ENCODE data around the gene CHMP5. TPM values are rescaled to one million over a fixed set of nuclear protein-coding genes. Genes with fewer than 3 reads are reported as not detected.

The CHMP5 gene
- total RNA-seq, 1 donor from 2014 or later = 57.6 TPM

- Mint-ChIP-seq H3K36me3 (ENCODE audit: low read depth) (peaks cover 44% of the 10 kb centered on the region), H3K4me3 (ENCODE audit: low read depth) (peak within 1 kb of the TSS; percentile 96), H3K9me3 (no peaks in the 10 kb centered on the region), H3K27me3 (ENCODE audit: low read depth) (peaks cover 2% of the 10 kb centered on the region), H3K27ac (peak within 1 kb of the TSS; percentile 100), H3K4me1 (ENCODE audit: low read depth) (peaks cover 45% of the 10 kb centered on the region)
- intact Hi-C loops (cut with micrococcal nuclease) = loop anchor here (1.0 to 10.0 kb wide), 11 partner anchors 16 to 1164 kb away; partner anchors contain the start of genes AQP3, BAG1, DNAI1 and DNAJA1
- DNase-seq (ENCODE audit: low spot score) = peak; percentile 98
These were observed 25.6 kb downstream of the CHMP5 start, which contains the start of gene NFX1 for GRCh38 chr9:33290247-33291030. Gene NFX1 (plus strand): TSS chr9:33290516. CDS start chr9:33290573, 57 bp downstream.

GRCh38 chr9:33291031-33291397, 26.2 kb downstream of the CHMP5 start:
- Mint-ChIP-seq H3K9me3 (no peaks in the 10 kb centered on the region), H3K27me3 (ENCODE audit: low read depth) (peaks cover 2% of the 10 kb centered on the region), H3K4me1 (ENCODE audit: low read depth) (peaks cover 48% of the 10 kb centered on the region), H3K36me3 (ENCODE audit: low read depth) (peaks cover 50% of the 10 kb centered on the region), H3K27ac (peak overlapping the region; percentile 100), H3K4me3 (ENCODE audit: low read depth) (peak overlapping the region; percentile 96)
- DNase-seq (ENCODE audit: low spot score) = no peak
- intact Hi-C loops (cut with micrococcal nuclease) = loop anchor here (2.0 to 10.0 kb wide), 6 partner anchors 30 to 1164 kb away; partner anchors contain the start of genes AQP3, DNAI1, FAM219A and NOL6

DNA sequence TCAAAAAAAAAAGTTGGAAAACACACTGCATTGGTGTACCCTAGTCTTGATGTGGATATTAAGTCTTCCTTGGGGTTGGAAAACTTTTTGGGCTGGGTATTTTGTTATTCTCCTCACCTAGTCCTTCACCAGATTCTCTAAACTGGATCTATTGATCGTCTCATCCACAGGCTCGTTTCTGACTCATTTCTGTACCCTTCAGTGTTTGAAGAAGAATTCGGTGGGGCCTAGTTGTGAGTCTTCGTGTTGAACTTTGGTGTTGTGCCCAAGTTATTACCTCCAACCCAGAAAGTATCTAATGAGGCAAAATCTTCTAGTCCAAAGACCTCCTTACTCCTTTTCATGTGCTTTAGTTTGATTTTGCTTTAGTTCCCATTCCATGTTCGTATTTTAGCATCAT, 27.1 kb downstream of the CHMP5 start:
- Mint-ChIP-seq H3K36me3 (ENCODE audit: low read depth) (peaks cover 58% of the 10 kb centered on the region), H3K27me3 (ENCODE audit: low read depth) (peaks cover 2% of the 10 kb centered on the region), H3K4me1 (ENCODE audit: low read depth) (peaks cover 53% of the 10 kb centered on the region), H3K4me3 (ENCODE audit: low read depth) (peak overlapping the region; percentile 96), H3K27ac (peak overlapping the region; percentile 100), H3K9me3 (no peaks in the 10 kb centered on the region)
- no peak for DNase-seq (ENCODE audit: low spot score)
- intact Hi-C loops (cut with micrococcal nuclease) = loop anchor here (2.0 to 10.0 kb wide), 6 partner anchors 29 to 1163 kb away; partner anchors contain the start of genes AQP3, DNAI1, FAM219A and NOL6

GRCh38 chr9:33293782-33294181, 28.9 kb downstream of the CHMP5 start:
- intact Hi-C loops (cut with micrococcal nuclease) = loop anchor here (5.0 to 10.0 kb wide), 2 partner anchors 179 to 1161 kb away; partner anchors contain the start of genes DNAI1, FAM219A and NOL6
- Mint-ChIP-seq H3K27me3 (ENCODE audit: low read depth) (peaks cover 2% of the 10 kb centered on the region), H3K9me3 (no peaks in the 10 kb centered on the region), H3K36me3 (ENCODE audit: low read depth) (peaks cover 76% of the 10 kb centered on the region), H3K27ac (peak overlapping the region; percentile 100), H3K4me3 (ENCODE audit: low read depth) (no peak overlapping the region), H3K4me1 (ENCODE audit: low read depth) (peaks cover 65% of the 10 kb centered on the region)
- no peak for DNase-seq (ENCODE audit: low spot score)

GRCh38 chr9:33294670-33295432, 30.0 kb downstream of the CHMP5 start:
- H3K4me3 Mint-ChIP-seq (ENCODE audit: low read depth) = peak overlapping the region; percentile 60
- no peaks in the 10 kb centered on the region for H3K9me3 Mint-ChIP-seq
- intact Hi-C loops (cut with micrococcal nuclease) = loop anchor here (1.0 to 10.0 kb wide), 4 partner anchors 11 to 1160 kb away; partner anchors contain the start of genes DNAI1, FAM219A and NOL6
- peak overlapping the region; percentile 92 for H3K27ac Mint-ChIP-seq
- peaks cover 2% of the 10 kb centered on the region for H3K27me3 Mint-ChIP-seq (ENCODE audit: low read depth)
- no peak for DNase-seq (ENCODE audit: low spot score)
- H3K4me1 Mint-ChIP-seq (ENCODE audit: low read depth) = peaks cover 69% of the 10 kb centered on the region
- peaks cover 87% of the 10 kb centered on the region for H3K36me3 Mint-ChIP-seq (ENCODE audit: low read depth)

DNA sequence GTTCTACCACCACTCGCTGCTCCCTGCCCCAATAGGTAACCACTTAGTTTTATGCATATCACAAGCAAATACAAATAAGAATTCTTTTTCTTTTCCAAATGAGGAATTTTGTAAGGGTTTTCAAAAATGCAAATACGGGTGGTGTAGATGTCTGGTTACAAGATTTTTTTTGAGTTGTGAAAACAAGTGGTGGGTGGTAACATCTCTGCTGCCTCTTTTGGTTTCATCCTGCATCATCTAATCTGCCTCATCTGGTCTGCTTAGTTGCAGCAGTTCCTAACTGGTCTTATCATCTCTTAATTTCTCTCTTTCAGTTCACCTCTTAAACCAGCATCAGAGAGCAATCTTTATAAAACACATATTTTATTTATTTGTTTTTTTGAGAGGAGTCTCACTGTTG, 30.7 kb downstream of the CHMP5 start:
- peak overlapping the region; percentile 81 for H3K27ac Mint-ChIP-seq
- peaks cover 71% of the 10 kb centered on the region for H3K4me1 Mint-ChIP-seq (ENCODE audit: low read depth)
- H3K4me3 Mint-ChIP-seq (ENCODE audit: low read depth) = peak overlapping the region; percentile 53
- H3K27me3 Mint-ChIP-seq (ENCODE audit: low read depth) = no peaks in the 10 kb centered on the region
- intact Hi-C loops (cut with micrococcal nuclease) = loop anchor here (1.0 to 10.0 kb wide), 3 partner anchors 11 to 1159 kb away; partner anchors contain the start of genes DNAI1 and FAM219A
- H3K9me3 Mint-ChIP-seq = no peaks in the 10 kb centered on the region
- peaks cover 86% of the 10 kb centered on the region for H3K36me3 Mint-ChIP-seq (ENCODE audit: low read depth)
- no peak for DNase-seq (ENCODE audit: low spot score)

- no peak for DNase-seq (ENCODE audit: low spot score)
- peak overlapping the region; percentile 81 for H3K27ac Mint-ChIP-seq
- intact Hi-C loops (cut with micrococcal nuclease) = loop anchor here (10.0 kb wide), 1 partner anchor 1157 kb away; the partner anchor contains the start of genes DNAI1 and FAM219A
- peak overlapping the region; percentile 28 for H3K4me3 Mint-ChIP-seq (ENCODE audit: low read depth)
- no peaks in the 10 kb centered on the region for H3K27me3 Mint-ChIP-seq (ENCODE audit: low read depth)
- peaks cover 80% of the 10 kb centered on the region for H3K36me3 Mint-ChIP-seq (ENCODE audit: low read depth)
- H3K9me3 Mint-ChIP-seq = no peaks in the 10 kb centered on the region
- H3K4me1 Mint-ChIP-seq (ENCODE audit: low read depth) = peaks cover 61% of the 10 kb centered on the region
These were observed 32.6 kb downstream of the CHMP5 start for GRCh38 chr9:33297432-33297831.

DNA sequence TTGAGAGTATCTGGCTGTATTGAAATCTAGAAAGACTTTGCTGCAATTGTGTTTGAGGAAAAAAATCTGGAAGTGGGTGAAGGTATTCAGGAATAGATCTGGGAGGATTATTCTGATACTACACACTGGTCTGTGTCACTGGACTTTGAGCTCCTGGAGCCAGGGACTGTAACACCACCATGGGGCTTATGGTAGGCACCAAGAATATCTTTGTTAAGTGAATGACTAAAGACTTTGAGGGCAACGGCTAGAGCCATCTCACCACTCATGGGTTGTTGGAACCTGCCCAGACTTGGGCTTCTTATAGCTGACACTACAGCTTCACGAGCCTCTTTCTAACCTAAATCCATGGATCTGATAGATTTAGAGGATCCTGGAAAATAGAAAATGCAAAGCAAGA, 35.7 kb downstream of the CHMP5 start:
- Mint-ChIP-seq H3K4me1 (ENCODE audit: low read depth) (peaks cover 43% of the 10 kb centered on the region), H3K27me3 (ENCODE audit: low read depth) (no peaks in the 10 kb centered on the region), H3K9me3 (no peaks in the 10 kb centered on the region), H3K27ac (peak overlapping the region; percentile 32), H3K36me3 (ENCODE audit: low read depth) (peaks cover 63% of the 10 kb centered on the region), H3K4me3 (ENCODE audit: low read depth) (no peak overlapping the region)
- intact Hi-C loops (cut with micrococcal nuclease) = no loop called here
- no peak for DNase-seq (ENCODE audit: low spot score)

GRCh38 chr9:33304362-33304761, 39.5 kb downstream of the CHMP5 start:
- H3K4me3 Mint-ChIP-seq (ENCODE audit: low read depth) = no peak overlapping the region
- H3K27me3 Mint-ChIP-seq (ENCODE audit: low read depth) = no peaks in the 10 kb centered on the region
- no peak for DNase-seq (ENCODE audit: low spot score)
- intact Hi-C loops (cut with micrococcal nuclease) = no loop called here
- H3K4me1 Mint-ChIP-seq (ENCODE audit: low read depth) = peaks cover 19% of the 10 kb centered on the region
- no peaks in the 10 kb centered on the region for H3K9me3 Mint-ChIP-seq
- peaks cover 35% of the 10 kb centered on the region for H3K36me3 Mint-ChIP-seq (ENCODE audit: low read depth)
- H3K27ac Mint-ChIP-seq = no peak overlapping the region

GRCh38 chr9:33306037-33306436, 41.2 kb downstream of the CHMP5 start:
- no peaks in the 10 kb centered on the region for H3K27me3 Mint-ChIP-seq (ENCODE audit: low read depth)
- H3K27ac Mint-ChIP-seq = no peak overlapping the region
- no peak overlapping the region for H3K4me3 Mint-ChIP-seq (ENCODE audit: low read depth)
- DNase-seq (ENCODE audit: low spot score) = no peak
- intact Hi-C loops (cut with micrococcal nuclease) = loop anchor here (1.0 to 5.0 kb wide), 6 partner anchors 11 to 281 kb away; partner anchors contain the start of genes BAG1, DNAJA1 and NFX1
- H3K36me3 Mint-ChIP-seq (ENCODE audit: low read depth) = peaks cover 37% of the 10 kb centered on the region
- no peaks in the 10 kb centered on the region for H3K9me3 Mint-ChIP-seq
- H3K4me1 Mint-ChIP-seq (ENCODE audit: low read depth) = peaks cover 31% of the 10 kb centered on the region

GRCh38 chr9:33307067-33307466, 42.2 kb downstream of the CHMP5 start:
- H3K27me3 Mint-ChIP-seq (ENCODE audit: low read depth) = no peaks in the 10 kb centered on the region
- peaks cover 38% of the 10 kb centered on the region for H3K4me1 Mint-ChIP-seq (ENCODE audit: low read depth)
- no peak for DNase-seq (ENCODE audit: low spot score)
- H3K4me3 Mint-ChIP-seq (ENCODE audit: low read depth) = peak overlapping the region; percentile 53
- intact Hi-C loops (cut with micrococcal nuclease) = loop anchor here (5.0 kb wide), 1 partner anchor 35 kb away; no protein-coding TSS in a partner anchor
- H3K27ac Mint-ChIP-seq = peak overlapping the region; percentile 47
- no peaks in the 10 kb centered on the region for H3K9me3 Mint-ChIP-seq
- peaks cover 44% of the 10 kb centered on the region for H3K36me3 Mint-ChIP-seq (ENCODE audit: low read depth)

DNA sequence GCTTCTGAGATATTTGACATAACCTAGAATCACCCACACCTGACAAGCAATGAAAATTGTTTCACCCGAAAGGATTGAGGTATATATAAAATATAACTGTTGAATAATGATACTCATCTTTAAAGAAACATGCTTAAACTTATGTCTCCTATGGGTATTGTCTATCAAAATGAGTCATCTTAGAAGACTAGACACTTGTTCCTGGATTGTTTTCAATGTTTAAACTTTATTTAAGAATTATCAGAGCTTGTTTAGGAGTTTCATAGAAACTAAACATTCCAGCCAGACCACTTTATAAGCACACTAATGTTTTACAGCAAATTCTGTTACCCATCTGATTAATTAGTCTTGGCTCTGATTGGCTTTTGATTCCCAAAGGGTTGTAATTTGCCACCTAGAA, 45.1 kb downstream of the CHMP5 start:
- Mint-ChIP-seq H3K36me3 (ENCODE audit: low read depth) (peaks cover 52% of the 10 kb centered on the region), H3K27me3 (ENCODE audit: low read depth) (no peaks in the 10 kb centered on the region), H3K4me1 (ENCODE audit: low read depth) (peaks cover 33% of the 10 kb centered on the region), H3K4me3 (ENCODE audit: low read depth) (no peak overlapping the region), H3K27ac (peak overlapping the region; percentile 6), H3K9me3 (no peaks in the 10 kb centered on the region)
- no peak for DNase-seq (ENCODE audit: low spot score)
- intact Hi-C loops (cut with micrococcal nuclease) = loop anchor here (5.0 kb wide), 1 partner anchor 32 kb away; no protein-coding TSS in a partner anchor
